Transverse colon (tissue), 4 donors: ENCODE measurements around the gene POU3F1. TPM values are rescaled to one million over a fixed set of nuclear protein-coding genes. Genes with fewer than 3 reads are reported as not detected.
A peak's percentile ranks its signal among the peaks of the same experiment; 100 is the strongest.

ENCODE experiments used
- DNase-seq: peaks from one replicate; pipeline ENCODE4 v3.0.0-alpha.2; 2019
- H3K27ac ChIP-seq, 4 donors: fragments of 200-600 bp; sonication (generic); 2 replicates each; pipeline ENCODE4 v1.5.1; 2016 to 2018; ENCODE audit warnings: inconsistent platforms in 4 of 4
- H3K27me3 ChIP-seq: fragments of 200-600 bp; sonication (generic); 2 replicates; pipeline ENCODE4 v1.5.1; 2017; ENCODE audit warnings: inconsistent platforms
- H3K36me3 ChIP-seq, 4 donors: fragments of 200-600 bp; sonication (generic); 2 replicates each; pipeline ENCODE4 v1.5.1; 2017 to 2019; ENCODE audit warnings: inconsistent platforms in 4 of 4
- H3K4me1 ChIP-seq, 4 donors: fragments of 200-600 bp; sonication (generic); 2 replicates each; pipeline ENCODE4 v1.5.1; 2017 to 2020; ENCODE audit warnings: inconsistent platforms in 4 of 4
- H3K4me3 ChIP-seq, 4 donors: fragments of 200-600 bp; sonication (generic); 1 replicate in 1 of 4; 2 replicates in 3 of 4; pipeline versions ENCODE4 v1.5.1 to v1.6.1; 2017 to 2019; ENCODE audit warnings: inconsistent platforms in 4 of 4
- H3K9me3 ChIP-seq, 2 donors: fragments of 200-600 bp; sonication (generic); 2 replicates each; pipeline ENCODE4 v1.5.1; 2017 to 2019; ENCODE audit warnings: inconsistent platforms in 2 of 2
- EP300 ChIP-seq: sonication (generic); formaldehyde crosslinking; IDR thresholded peaks from one replicate; pipeline ENCODE4 v1.6.1; 2017; ENCODE audit warnings: antibody characterized with exemption, low read depth
- POLR2A ChIP-seq: fragments of 450-650 bp; IDR thresholded peaks from one replicate; pipeline ENCODE4 v1.6.1; 2016; ENCODE audit warnings: antibody characterized with exemption, mild to moderate bottlenecking, moderate library complexity
- POLR2AphosphoS5 ChIP-seq, 3 donors: sonication (generic); formaldehyde crosslinking; IDR thresholded peaks; one replicate each; pipeline ENCODE4 v1.6.1; 2016; ENCODE audit warnings: antibody characterized with exemption in 3 of 3
- WGBS, 2 donors: methylation state at CpG; one replicate each; pipeline ENCODE4 v1.1.5; 2018; ENCODE audit warnings: low coverage in 1 of 2; 5-methylcytosine and 5-hydroxymethylcytosine counted together
- in situ Hi-C, 4 donors: fragments of 200-750 bp; cut with MboI; loops; one replicate each; pipeline versions ENCODE4 v1.15.0 to v1.15.1; 2017; ENCODE audit warnings: low sequenced_read_pairs in 3 of 4, low pct_ligation_motif_present in 1 of 4, low pct_unique_long_range_greater_than_20kb in 1 of 4
- intact Hi-C: fragments of 100-400 bp; cut with DNase I; formaldehyde crosslinking; loops from one replicate; pipeline ENCODE4 v1.15.1; 2023; ENCODE audit warnings: low total_unique reads
- total RNA-seq, 4 donors: library from RNA; depleted of rRNA; stranded (reverse); fragments of >200 nt; gene quantifications; one replicate each; pipeline ENCODE4 v1.1.0, GENCODE V29; 2016
- TF ChIP-seq, protein P1 (sequence below), 5 experiments: fragments of 200-600 bp in 3 of 5; fragments of 450-650 bp in 2 of 5; sonication (generic) in 3 of 5; IDR thresholded peaks; 1 replicate in 2 of 5; 2 replicates in 3 of 5; pipeline ENCODE4 v1.5.1; 2016 to 2017; ENCODE audit warnings: antibody characterized with exemption in 5 of 5, inconsistent platforms in 3 of 5, mild to moderate bottlenecking in 2 of 5, moderate library complexity in 1 of 5

Gene POU3F1
- total RNA-seq, 4 donors from 2014 or later = not detected

DNA sequence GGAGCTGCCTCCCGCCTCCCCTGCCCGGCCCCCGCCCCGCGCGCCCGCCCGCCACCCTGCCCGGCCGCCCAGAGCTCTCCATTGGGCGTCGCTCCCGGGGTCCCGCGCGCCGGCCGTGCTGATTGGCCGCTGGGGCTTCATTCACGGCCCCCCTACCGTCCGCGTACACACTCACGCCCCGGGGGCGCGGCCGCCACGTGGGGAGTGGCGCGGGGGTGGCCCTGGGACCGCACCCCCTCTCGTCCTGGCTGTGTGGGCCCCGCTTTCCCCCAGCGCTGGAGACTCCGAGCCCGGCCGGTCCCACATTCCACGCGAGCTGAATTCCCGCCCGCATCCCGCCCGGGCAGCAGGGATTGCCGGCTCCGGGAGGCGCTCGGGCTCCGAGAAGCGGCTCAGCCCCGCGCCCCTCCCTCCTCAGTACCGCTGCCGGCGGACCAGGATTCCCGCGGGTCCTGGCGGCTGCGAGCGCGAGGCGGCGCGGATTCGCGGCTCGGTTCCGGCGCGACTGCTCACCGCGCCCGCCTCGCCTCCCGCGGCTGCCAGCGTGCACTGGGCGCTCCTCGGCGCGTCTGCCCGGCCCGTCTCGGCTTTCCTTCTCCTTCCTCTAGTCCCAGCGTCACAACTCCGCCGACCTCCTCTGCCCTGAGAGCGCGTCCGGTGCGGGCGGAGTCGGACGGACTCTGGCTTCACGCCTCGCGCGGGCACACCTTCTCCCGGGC lies 450 bp upstream of the POU3F1 start:
- WGBS, 2 donors = 1 to 2% methylated on average over 11 to 45 of the region's 99 CpGs
- intact Hi-C loops = no loop called here
- Histone ChIP-seq H3K27me3 (peaks cover 72% of the 10 kb centered on the region), H3K4me3 (peak overlapping the region; percentile 27 to 66 (median 46)), H3K36me3 (no peaks in the 10 kb centered on the region), H3K4me1 (peaks cover 14 to 26% (median 22%) of the 10 kb centered on the region in 4 donors), H3K9me3 (no peaks in the 10 kb centered on the region), H3K27ac (peak overlapping the region; percentile 29 to 68 (median 46))
- TF ChIP-seq POLR2A = no peak
- no peak for TF ChIP-seq EP300
- TF ChIP-seq POLR2AphosphoS5 (IDR thresholded peaks at IDR 0.05) = no peak
- TF ChIP-seq, protein P1, sequence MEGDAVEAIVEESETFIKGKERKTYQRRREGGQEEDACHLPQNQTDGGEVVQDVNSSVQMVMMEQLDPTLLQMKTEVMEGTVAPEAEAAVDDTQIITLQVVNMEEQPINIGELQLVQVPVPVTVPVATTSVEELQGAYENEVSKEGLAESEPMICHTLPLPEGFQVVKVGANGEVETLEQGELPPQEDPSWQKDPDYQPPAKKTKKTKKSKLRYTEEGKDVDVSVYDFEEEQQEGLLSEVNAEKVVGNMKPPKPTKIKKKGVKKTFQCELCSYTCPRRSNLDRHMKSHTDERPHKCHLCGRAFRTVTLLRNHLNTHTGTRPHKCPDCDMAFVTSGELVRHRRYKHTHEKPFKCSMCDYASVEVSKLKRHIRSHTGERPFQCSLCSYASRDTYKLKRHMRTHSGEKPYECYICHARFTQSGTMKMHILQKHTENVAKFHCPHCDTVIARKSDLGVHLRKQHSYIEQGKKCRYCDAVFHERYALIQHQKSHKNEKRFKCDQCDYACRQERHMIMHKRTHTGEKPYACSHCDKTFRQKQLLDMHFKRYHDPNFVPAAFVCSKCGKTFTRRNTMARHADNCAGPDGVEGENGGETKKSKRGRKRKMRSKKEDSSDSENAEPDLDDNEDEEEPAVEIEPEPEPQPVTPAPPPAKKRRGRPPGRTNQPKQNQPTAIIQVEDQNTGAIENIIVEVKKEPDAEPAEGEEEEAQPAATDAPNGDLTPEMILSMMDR (IDR thresholded peaks at IDR 0.05) = no peak
- in situ Hi-C loops = loop anchor here in 1 of 4 donors (25.0 kb wide), 1 partner anchor 790 kb away; no protein-coding TSS in a partner anchor
- peak; percentile 80 for DNase-seq

DNA sequence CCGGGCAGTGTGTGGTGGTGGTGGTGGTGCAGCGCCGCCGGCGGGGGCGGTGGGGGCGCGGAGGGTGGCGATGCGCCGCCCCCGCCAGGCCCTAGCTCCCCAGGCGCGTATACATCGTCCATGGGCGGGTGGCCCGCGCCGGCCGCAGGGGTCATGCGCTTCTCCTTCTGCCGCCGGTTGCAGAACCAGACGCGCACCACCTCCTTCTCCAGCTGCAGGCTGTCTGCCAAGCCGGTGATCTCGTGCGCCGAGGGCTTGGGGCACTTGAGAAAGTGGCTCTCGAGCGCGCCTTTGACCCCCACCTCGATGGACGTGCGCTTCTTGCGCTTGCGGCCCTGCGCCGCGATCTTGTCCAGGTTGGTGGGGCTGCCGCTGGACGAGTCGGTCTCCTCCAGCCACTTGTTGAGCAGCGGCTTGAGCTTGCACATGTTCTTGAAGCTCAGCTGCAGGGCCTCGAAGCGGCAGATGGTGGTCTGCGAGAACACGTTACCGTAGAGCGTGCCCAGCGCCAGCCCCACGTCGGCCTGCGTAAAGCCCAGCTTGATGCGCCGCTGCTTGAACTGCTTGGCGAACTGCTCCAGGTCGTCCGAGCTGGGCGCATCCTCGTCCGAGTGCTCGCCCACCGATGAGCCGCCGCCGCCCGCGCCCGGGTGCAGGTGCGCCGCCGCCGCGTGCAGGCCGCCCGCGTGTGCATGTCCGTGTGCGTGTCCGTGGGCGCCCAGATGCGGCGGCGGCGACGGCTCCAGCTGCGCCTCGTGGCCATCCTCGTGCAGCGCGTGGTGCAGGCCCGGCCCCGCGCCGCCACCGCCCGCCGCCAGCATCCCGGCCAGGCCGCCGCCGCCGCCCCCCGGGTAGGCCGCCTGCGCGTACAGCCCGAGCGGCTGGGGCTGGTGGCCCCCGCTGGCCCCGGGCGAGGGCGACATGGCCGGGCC lies 926 bp downstream of the POU3F1 start:
- H3K36me3 ChIP-seq = no peaks in the 10 kb centered on the region
- peaks cover 14 to 26% (median 22%) of the 10 kb centered on the region in 4 donors for H3K4me1 ChIP-seq
- WGBS, 2 donors = 9% methylated on average over 63 of the region's 115 CpGs; no CpG with 5 or more reads in 1 of the 2 donors
- TF ChIP-seq, protein P1 (IDR thresholded peaks at IDR 0.05) = no peak
- TF ChIP-seq EP300 (no peak), POLR2AphosphoS5 (IDR thresholded peaks at IDR 0.05) (no peak), POLR2A (no peak)
- peaks cover 79% of the 10 kb centered on the region for H3K27me3 ChIP-seq
- in situ Hi-C loops = loop anchor here in 1 of 4 donors (25.0 kb wide), 1 partner anchor 792 kb away; no protein-coding TSS in a partner anchor
- H3K27ac ChIP-seq = no peak overlapping the region
- H3K4me3 ChIP-seq = peak overlapping the region in 3 of 4 donors; percentile 27 to 59 (median 54)
- intact Hi-C loops = no loop called here
- no peaks in the 10 kb centered on the region for H3K9me3 ChIP-seq
- no peak for DNase-seq

DNA sequence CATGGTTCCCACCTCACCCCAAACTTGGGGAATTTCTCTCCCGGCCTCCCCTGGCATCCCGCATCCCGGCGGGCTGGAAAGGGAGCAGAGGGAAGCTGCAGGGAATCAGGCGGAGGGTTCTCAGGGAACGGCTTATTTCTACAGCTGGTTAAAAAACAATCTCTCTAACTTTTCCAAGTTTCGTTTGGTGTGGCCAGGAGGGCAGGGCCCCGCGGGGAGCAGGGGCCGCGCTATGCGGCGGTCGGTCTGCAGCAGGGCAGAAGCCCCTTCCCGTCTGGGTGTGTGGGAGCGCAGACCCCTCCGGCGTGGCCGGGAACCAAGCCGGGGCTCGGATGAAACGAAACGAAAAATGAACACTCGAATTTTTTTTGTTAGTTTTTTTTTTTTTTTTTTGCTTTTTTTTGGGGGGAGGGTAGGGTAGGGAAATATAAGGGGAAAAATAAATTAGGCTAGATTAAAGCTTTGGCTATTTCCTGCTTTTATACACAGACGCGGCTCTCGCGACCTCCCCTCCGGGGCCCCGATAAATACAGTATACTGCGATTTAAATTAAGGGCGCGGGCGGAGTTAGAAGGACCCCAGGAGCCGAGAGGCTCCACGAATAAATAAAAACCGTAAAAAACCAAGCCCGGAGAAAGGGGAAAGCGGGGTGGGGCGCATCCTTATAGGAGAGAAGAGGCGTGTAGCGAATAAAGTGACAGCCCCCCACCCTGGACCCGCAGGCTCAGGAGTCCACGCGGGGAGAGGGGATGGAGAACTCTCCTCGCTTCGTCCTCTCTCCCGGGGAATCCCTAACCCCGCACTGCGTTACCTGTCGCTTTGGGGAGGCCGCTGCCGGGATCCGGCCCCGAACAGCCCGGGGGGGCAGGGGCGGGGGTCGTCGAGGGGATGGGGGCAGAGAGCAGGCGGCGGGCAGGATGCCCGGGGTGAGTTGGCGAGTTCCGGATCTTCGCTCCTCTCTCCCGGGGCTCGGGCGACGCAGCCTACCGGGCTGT lies 2.1 kb downstream of the POU3F1 start:
- Histone ChIP-seq H3K4me3 (peak overlapping the region in 1 of 4 donors; percentile 27), H3K4me1 (peaks cover 14 to 26% (median 22%) of the 10 kb centered on the region in 4 donors), H3K9me3 (no peaks in the 10 kb centered on the region), H3K27ac (no peak overlapping the region), H3K27me3 (peaks cover 85% of the 10 kb centered on the region), H3K36me3 (no peaks in the 10 kb centered on the region)
- intact Hi-C loops (no loop called here), in situ Hi-C loops (loop anchor here in 1 of 4 donors (25.0 kb wide), 1 partner anchor 793 kb away; no protein-coding TSS in a partner anchor)
- DNase-seq = no peak
- peak in 1 of 3 donors; percentile 34 for TF ChIP-seq POLR2AphosphoS5 (IDR thresholded peaks at IDR 0.05)
- no peak for TF ChIP-seq POLR2A
- 6 to 7% methylated on average over 35 to 69 of the region's 70 CpGs for WGBS, 2 donors
